DND-41 (cell line): ENCODE data around the gene PRKCZ.

Experiments used
- ATAC-seq: fragments of 200-7000 bp; cut with Tn5 transposase; 3 replicates; pipeline ENCODE4 v1.9.1; 2021; ENCODE audit warnings: low read depth; ENCODE audit not compliant: insufficient read depth
- DNase-seq: peaks from one replicate; pipeline ENCODE4 v3.0.0-alpha.2; 2020
- H2AFZ ChIP-seq: 2 replicates; pipeline ENCODE4 v1.6.0; 2012; ENCODE audit warnings: low read depth, low read length
- H3K27ac ChIP-seq: 2 replicates; pipeline ENCODE4 v1.5.1; 2012; ENCODE audit warnings: low read length, inconsistent platforms
- H3K27me3 ChIP-seq: fragments of 200-600 bp; sonication (generic); 2 replicates; pipeline ENCODE4 v1.6.0; 2012; ENCODE audit warnings: low read length, mild to moderate bottlenecking, inconsistent platforms; ENCODE audit not compliant: insufficient read depth, poor library complexity
- H3K36me3 ChIP-seq: 2 replicates; pipeline ENCODE4 v1.5.1; 2012; ENCODE audit warnings: low read length, inconsistent platforms; ENCODE audit not compliant: insufficient read depth
- H3K4me1 ChIP-seq: 2 replicates; pipeline ENCODE4 v1.5.1; 2012; ENCODE audit warnings: mild to moderate bottlenecking, low read length; ENCODE audit not compliant: insufficient read depth
- H3K4me2 ChIP-seq: 2 replicates; pipeline ENCODE4 v1.6.0; 2012; ENCODE audit warnings: mild to moderate bottlenecking, moderate library complexity, low read length, inconsistent platforms; ENCODE audit not compliant: insufficient read depth
- H3K4me3 ChIP-seq, 2 experiments: fragments of 200-600 bp in 1 of 2; shearing (Covaris generic) in 1 of 2; 2 replicates each; pipeline ENCODE4 v1.5.1; 2012 to 2016; ENCODE audit warnings: inconsistent platforms in 2 of 2, low read length in 2 of 2, mild to moderate bottlenecking in 2 of 2, low read depth in 1 of 2, moderate library complexity in 1 of 2
- H3K79me2 ChIP-seq: 2 replicates; pipeline ENCODE4 v1.6.0; 2012; ENCODE audit warnings: low read length, inconsistent platforms; ENCODE audit not compliant: insufficient read depth
- H3K9ac ChIP-seq: 2 replicates; pipeline ENCODE4 v1.6.0; 2012; ENCODE audit warnings: low read depth, mild to moderate bottlenecking, inconsistent platforms, low read length, moderate library complexity
- H3K9me3 ChIP-seq: 2 replicates; pipeline ENCODE4 v1.5.1; 2012; ENCODE audit warnings: low read length, moderate library complexity, mild to moderate bottlenecking, inconsistent platforms; ENCODE audit not compliant: insufficient read depth, severe bottlenecking
- H4K20me1 ChIP-seq: 2 replicates; pipeline ENCODE4 v1.6.0; 2012; ENCODE audit warnings: low read length; ENCODE audit not compliant: insufficient read depth
- EZH2 ChIP-seq: IDR thresholded peaks from 3 replicates; pipeline ENCODE4 v1.6.1; 2012; ENCODE audit warnings: borderline replicate concordance, low read depth, mild to moderate bottlenecking, moderate library complexity, low read length, inconsistent platforms; ENCODE audit not compliant: severe bottlenecking
- TF ChIP-seq, protein P1 (sequence below): IDR thresholded peaks from 2 replicates; pipeline ENCODE4 v1.5.1; 2012; ENCODE audit warnings: borderline replicate concordance, low read length, moderate library complexity, mild to moderate bottlenecking; ENCODE audit not compliant: poor library complexity, severe bottlenecking; ENCODE audit errors: extremely low read depth

The PRKCZ gene

GRCh38 chr1:2073382-2074230 lies 23.4 kb downstream of the PRKCZ start:
- Histone ChIP-seq H3K4me1 (no peaks in the 10 kb centered on the region), H3K4me2 (no peak overlapping the region), H2AFZ (no peak overlapping the region), H3K4me3 (no peak overlapping the region), H3K9me3 (peaks cover 11% of the 10 kb centered on the region), H3K79me2 (no peaks in the 10 kb centered on the region), H3K27me3 (peaks cover 5% of the 10 kb centered on the region), H3K27ac (no peak overlapping the region), H3K9ac (no peak overlapping the region), H4K20me1 (peaks cover 5% of the 10 kb centered on the region; the same call in 1 of the 2 replicates), H3K36me3 (no peaks in the 10 kb centered on the region)
- no peak for DNase-seq
- ATAC-seq = no peak
- TF ChIP-seq, protein P1, sequence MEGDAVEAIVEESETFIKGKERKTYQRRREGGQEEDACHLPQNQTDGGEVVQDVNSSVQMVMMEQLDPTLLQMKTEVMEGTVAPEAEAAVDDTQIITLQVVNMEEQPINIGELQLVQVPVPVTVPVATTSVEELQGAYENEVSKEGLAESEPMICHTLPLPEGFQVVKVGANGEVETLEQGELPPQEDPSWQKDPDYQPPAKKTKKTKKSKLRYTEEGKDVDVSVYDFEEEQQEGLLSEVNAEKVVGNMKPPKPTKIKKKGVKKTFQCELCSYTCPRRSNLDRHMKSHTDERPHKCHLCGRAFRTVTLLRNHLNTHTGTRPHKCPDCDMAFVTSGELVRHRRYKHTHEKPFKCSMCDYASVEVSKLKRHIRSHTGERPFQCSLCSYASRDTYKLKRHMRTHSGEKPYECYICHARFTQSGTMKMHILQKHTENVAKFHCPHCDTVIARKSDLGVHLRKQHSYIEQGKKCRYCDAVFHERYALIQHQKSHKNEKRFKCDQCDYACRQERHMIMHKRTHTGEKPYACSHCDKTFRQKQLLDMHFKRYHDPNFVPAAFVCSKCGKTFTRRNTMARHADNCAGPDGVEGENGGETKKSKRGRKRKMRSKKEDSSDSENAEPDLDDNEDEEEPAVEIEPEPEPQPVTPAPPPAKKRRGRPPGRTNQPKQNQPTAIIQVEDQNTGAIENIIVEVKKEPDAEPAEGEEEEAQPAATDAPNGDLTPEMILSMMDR = no peak
- TF ChIP-seq EZH2 = no peak

GRCh38 chr1:2074396-2074795 lies 24.2 kb downstream of the PRKCZ start:
- H3K9ac ChIP-seq = no peak overlapping the region
- H3K36me3 ChIP-seq = no peaks in the 10 kb centered on the region
- H3K27me3 ChIP-seq = peaks cover 5% of the 10 kb centered on the region
- TF ChIP-seq EZH2 = no peak
- TF ChIP-seq, protein P1 = no peak
- no peaks in the 10 kb centered on the region for H3K4me1 ChIP-seq
- H3K9me3 ChIP-seq = peaks cover 16% of the 10 kb centered on the region
- H3K4me3 ChIP-seq = no peak overlapping the region
- H4K20me1 ChIP-seq = peaks cover 2% of the 10 kb centered on the region; the same call in 1 of the 2 replicates
- no peak for ATAC-seq
- no peak overlapping the region for H2AFZ ChIP-seq
- DNase-seq = no peak
- H3K27ac ChIP-seq = no peak overlapping the region
- no peaks in the 10 kb centered on the region for H3K79me2 ChIP-seq
- H3K4me2 ChIP-seq = no peak overlapping the region

DNA sequence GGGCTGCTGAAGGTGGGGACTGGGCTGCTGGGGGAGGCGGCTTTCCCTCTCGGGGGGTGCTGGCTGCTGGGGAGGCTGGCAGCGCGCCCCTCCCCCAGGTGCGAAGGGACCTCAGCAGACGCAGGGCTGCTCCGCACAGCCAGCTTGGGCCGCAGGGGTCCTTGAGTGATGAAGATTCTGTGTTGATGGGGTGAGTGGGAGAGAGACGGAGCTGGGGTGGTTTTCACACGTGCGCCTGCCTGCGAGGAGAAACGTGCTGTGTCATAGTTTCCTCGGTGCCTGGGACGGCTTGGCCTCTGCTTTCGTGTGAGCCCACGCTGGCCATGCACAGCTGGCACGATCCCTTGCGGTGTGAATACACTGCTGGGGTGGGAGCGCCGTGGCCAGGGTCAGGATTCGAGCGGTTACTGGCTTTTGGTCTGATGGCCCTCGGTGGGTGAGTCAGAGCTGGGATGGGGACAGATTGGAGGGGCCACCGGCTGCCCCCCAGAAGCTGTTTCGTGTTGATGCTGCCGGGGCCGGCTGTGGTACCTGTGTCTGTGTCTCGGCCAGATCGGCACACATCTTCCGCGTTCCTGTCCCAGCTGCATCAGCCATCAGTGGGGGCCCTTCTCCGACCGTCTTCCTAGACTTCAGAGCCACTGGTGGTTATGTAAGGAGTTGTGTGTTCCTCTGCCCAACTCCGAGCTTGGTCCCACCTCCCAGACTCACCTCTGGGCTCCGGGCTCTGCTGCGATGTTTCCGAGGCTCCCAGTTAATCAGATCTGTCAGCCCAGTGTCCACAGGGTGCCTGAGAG lies 24.9 kb downstream of the PRKCZ start:
- Histone ChIP-seq H3K27ac (no peak overlapping the region), H2AFZ (no peak overlapping the region), H3K27me3 (peaks cover 5% of the 10 kb centered on the region), H3K4me2 (no peak overlapping the region), H3K79me2 (no peaks in the 10 kb centered on the region), H4K20me1 (no peaks in the 10 kb centered on the region), H3K9ac (no peak overlapping the region), H3K36me3 (no peaks in the 10 kb centered on the region), H3K4me1 (no peaks in the 10 kb centered on the region), H3K4me3 (no peak overlapping the region), H3K9me3 (peaks cover 20% of the 10 kb centered on the region)
- DNase-seq = no peak
- TF ChIP-seq, protein P1 = no peak
- no peak for TF ChIP-seq EZH2
- ATAC-seq = no peak
